Measurements from ENCODE around the gene ITGB1BP2.

GRCh38 chrX:71282514-71283402 is 18.8 kb upstream of the ITGB1BP2 start:
- TF ChIP-seq, protein P1, sequence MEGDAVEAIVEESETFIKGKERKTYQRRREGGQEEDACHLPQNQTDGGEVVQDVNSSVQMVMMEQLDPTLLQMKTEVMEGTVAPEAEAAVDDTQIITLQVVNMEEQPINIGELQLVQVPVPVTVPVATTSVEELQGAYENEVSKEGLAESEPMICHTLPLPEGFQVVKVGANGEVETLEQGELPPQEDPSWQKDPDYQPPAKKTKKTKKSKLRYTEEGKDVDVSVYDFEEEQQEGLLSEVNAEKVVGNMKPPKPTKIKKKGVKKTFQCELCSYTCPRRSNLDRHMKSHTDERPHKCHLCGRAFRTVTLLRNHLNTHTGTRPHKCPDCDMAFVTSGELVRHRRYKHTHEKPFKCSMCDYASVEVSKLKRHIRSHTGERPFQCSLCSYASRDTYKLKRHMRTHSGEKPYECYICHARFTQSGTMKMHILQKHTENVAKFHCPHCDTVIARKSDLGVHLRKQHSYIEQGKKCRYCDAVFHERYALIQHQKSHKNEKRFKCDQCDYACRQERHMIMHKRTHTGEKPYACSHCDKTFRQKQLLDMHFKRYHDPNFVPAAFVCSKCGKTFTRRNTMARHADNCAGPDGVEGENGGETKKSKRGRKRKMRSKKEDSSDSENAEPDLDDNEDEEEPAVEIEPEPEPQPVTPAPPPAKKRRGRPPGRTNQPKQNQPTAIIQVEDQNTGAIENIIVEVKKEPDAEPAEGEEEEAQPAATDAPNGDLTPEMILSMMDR (IDR thresholded peaks at IDR 0.05): no peak
- TF ChIP-seq POLR2A (IDR thresholded peaks at IDR 0.05): no peak

Data from lower leg skin (tissue), 3 donors.